IPS DF 6.9 (cell line): Measurements from ENCODE around the gene STK38.

Experiments used
- DNase-seq: peaks from one replicate; pipeline ENCODE4 v3.0.0-alpha.2; 2013; ENCODE audit warnings: low read depth, low spot score
- H3K27ac ChIP-seq: one replicate; pipeline ENCODE4 v1.5.1; 2013; ENCODE audit warnings: low read length, control low read depth
- H3K27me3 ChIP-seq: 2 replicates; pipeline ENCODE4 v1.6.1; 2013; ENCODE audit warnings: mild to moderate bottlenecking, low read length; ENCODE audit not compliant: control insufficient read depth, insufficient read depth
- H3K36me3 ChIP-seq: 2 replicates; pipeline ENCODE4 v1.6.1; 2013; ENCODE audit warnings: low read length; ENCODE audit not compliant: control insufficient read depth, insufficient read depth
- H3K4me1 ChIP-seq: 2 replicates; pipeline ENCODE4 v1.6.1; 2013; ENCODE audit warnings: low read length; ENCODE audit not compliant: control insufficient read depth, insufficient read depth
- H3K4me3 ChIP-seq: 2 replicates; pipeline ENCODE4 v1.5.1; 2013; ENCODE audit warnings: mild to moderate bottlenecking, low read length
- H3K9me3 ChIP-seq: 2 replicates; pipeline ENCODE4 v1.6.1; 2013; ENCODE audit warnings: low read length, inconsistent platforms; ENCODE audit not compliant: control insufficient read depth, insufficient read depth
- WGBS: extraction: QIAGEN DNeasy Blood & Tissue Kit; methylation state at CpG from one replicate; pipeline ENCODE4 v1.1.7; 2013; ENCODE audit warnings: mixed read lengths, missing lambda C conversion rate; ENCODE audit not compliant: insufficient read length, insufficient coverage; 5-methylcytosine and 5-hydroxymethylcytosine counted together

The STK38 gene

GRCh38 chr6:36505744-36506534, 41.3 kb downstream of the STK38 start:
- Histone ChIP-seq H3K27me3 (no peaks in the 10 kb centered on the region), H3K9me3 (no peaks in the 10 kb centered on the region; the same call in 1 of the 2 replicates), H3K27ac (no peak overlapping the region), H3K36me3 (peaks cover 9% of the 10 kb centered on the region), H3K4me3 (no peak overlapping the region), H3K4me1 (no peaks in the 10 kb centered on the region)
- no CpG with 5 or more reads among the region's 6 CpGs for WGBS
- no peak for DNase-seq

- no CpG with 5 or more reads among the region's 2 CpGs for WGBS
- H3K4me1 ChIP-seq = no peaks in the 10 kb centered on the region
- no peak overlapping the region for H3K4me3 ChIP-seq
- H3K9me3 ChIP-seq = no peaks in the 10 kb centered on the region; the same call in 1 of the 2 replicates
- no peak for DNase-seq
- peaks cover 7% of the 10 kb centered on the region for H3K36me3 ChIP-seq
- no peaks in the 10 kb centered on the region for H3K27me3 ChIP-seq
- H3K27ac ChIP-seq = no peak overlapping the region
Measured at GRCh38 chr6:36504982-36505381, 42.3 kb downstream of the STK38 start.

- no peak overlapping the region for H3K4me3 ChIP-seq
- H3K9me3 ChIP-seq = no peaks in the 10 kb centered on the region
- H3K27ac ChIP-seq = no peak overlapping the region
- H3K36me3 ChIP-seq = peaks cover 7% of the 10 kb centered on the region; the same call in 1 of the 2 replicates
- no peaks in the 10 kb centered on the region for H3K27me3 ChIP-seq
- WGBS = no CpG with 5 or more reads among the region's 3 CpGs
- no peaks in the 10 kb centered on the region for H3K4me1 ChIP-seq
- no peak for DNase-seq
Measured at GRCh38 chr6:36504181-36504580, 43.1 kb downstream of the STK38 start.

GRCh38 chr6:36501686-36502085, 45.6 kb downstream of the STK38 start:
- H3K27ac ChIP-seq = no peak overlapping the region
- H3K36me3 ChIP-seq = peaks cover 7% of the 10 kb centered on the region; the same call in 1 of the 2 replicates
- no CpG with 5 or more reads among the region's 6 CpGs for WGBS
- H3K27me3 ChIP-seq = no peaks in the 10 kb centered on the region
- H3K4me1 ChIP-seq = no peaks in the 10 kb centered on the region
- H3K4me3 ChIP-seq = no peak overlapping the region
- H3K9me3 ChIP-seq = no peaks in the 10 kb centered on the region
- no peak for DNase-seq

GRCh38 chr6:36499918-36500317, 47.4 kb downstream of the STK38 start:
- Histone ChIP-seq H3K4me1 (no peaks in the 10 kb centered on the region), H3K36me3 (peaks cover 10% of the 10 kb centered on the region; the same call in 1 of the 2 replicates), H3K4me3 (no peak overlapping the region)

GRCh38 chr6:36495086-36495485, 52.2 kb downstream of the STK38 start:
- Histone ChIP-seq H3K9me3 (no peaks in the 10 kb centered on the region), H3K4me1 (peaks cover 1% of the 10 kb centered on the region; the same call in 1 of the 2 replicates), H3K27ac (no peak overlapping the region), H3K36me3 (peaks cover 10% of the 10 kb centered on the region; the same call in 1 of the 2 replicates), H3K4me3 (no peak overlapping the region), H3K27me3 (no peaks in the 10 kb centered on the region)
- DNase-seq = no peak
- no CpG with 5 or more reads among the region's 5 CpGs for WGBS

More at GRCh38 chr6:36499918-36500317, 47.4 kb downstream of the STK38 start:
- Histone ChIP-seq H3K9me3 (no peaks in the 10 kb centered on the region), H3K27me3 (no peaks in the 10 kb centered on the region), H3K27ac (no peak overlapping the region)
- WGBS = no CpG with 5 or more reads among the region's 4 CpGs
- DNase-seq = no peak

GRCh38 chr6:36493859-36494258, 53.4 kb downstream of the STK38 start:
- peaks cover 1% of the 10 kb centered on the region; the same call in 1 of the 2 replicates for H3K4me1 ChIP-seq
- H3K9me3 ChIP-seq = no peaks in the 10 kb centered on the region
- H3K36me3 ChIP-seq = peaks cover 6% of the 10 kb centered on the region; the same call in 1 of the 2 replicates
- no CpG with 5 or more reads among the region's 2 CpGs for WGBS
- no peaks in the 10 kb centered on the region for H3K27me3 ChIP-seq
- DNase-seq = no peak
- H3K27ac ChIP-seq = no peak overlapping the region
- no peak overlapping the region for H3K4me3 ChIP-seq

GRCh38 chr6:36493319-36493718, 54.0 kb downstream of the STK38 start:
- H3K4me1 ChIP-seq = peaks cover 1% of the 10 kb centered on the region; the same call in 1 of the 2 replicates
- no peak for DNase-seq
- no peaks in the 10 kb centered on the region for H3K27me3 ChIP-seq
- no peaks in the 10 kb centered on the region for H3K9me3 ChIP-seq
- WGBS = no CpG with 5 or more reads among the region's 6 CpGs
- H3K36me3 ChIP-seq = peaks cover 6% of the 10 kb centered on the region; the same call in 1 of the 2 replicates
- H3K4me3 ChIP-seq = no peak overlapping the region
- no peak overlapping the region for H3K27ac ChIP-seq

GRCh38 chr6:36492621-36493020, 54.7 kb downstream of the STK38 start:
- Histone ChIP-seq H3K27ac (no peak overlapping the region), H3K27me3 (no peaks in the 10 kb centered on the region), H3K4me1 (peaks cover 1% of the 10 kb centered on the region; the same call in 1 of the 2 replicates), H3K9me3 (no peaks in the 10 kb centered on the region), H3K4me3 (no peak overlapping the region), H3K36me3 (peaks cover 6% of the 10 kb centered on the region; the same call in 1 of the 2 replicates)
- WGBS = no CpG with 5 or more reads among the region's 1 CpG
- DNase-seq = no peak

GRCh38 chr6:36492092-36492491, 55.2 kb downstream of the STK38 start:
- no peak for DNase-seq
- Histone ChIP-seq H3K9me3 (no peaks in the 10 kb centered on the region), H3K27ac (no peak overlapping the region), H3K36me3 (peaks cover 4% of the 10 kb centered on the region; the same call in 1 of the 2 replicates), H3K27me3 (no peaks in the 10 kb centered on the region), H3K4me1 (peaks cover 1% of the 10 kb centered on the region; the same call in 1 of the 2 replicates), H3K4me3 (no peak overlapping the region)
- WGBS = no CpG with 5 or more reads among the region's 4 CpGs
